GM19468 (cell line): ENCODE measurements around the gene NPAS2.

Experiments
- ATAC-seq: cut with Tn5 transposase; IDR thresholded peaks from one replicate; pipeline ENCODE4 v1.9.1; 2021; ENCODE audit warnings: mild to moderate bottlenecking, moderate library complexity, moderate number of reproducible peaks; ENCODE audit not compliant: unreplicated experiment; ENCODE audit errors: extremely low read depth

The NPAS2 gene

GRCh38 chr2:100935372-100935752 lies 115.4 kb downstream of the NPAS2 start:
- ATAC-seq, result no peak

- no peak for ATAC-seq
Measured at GRCh38 chr2:100936070-100936741, 116.3 kb downstream of the NPAS2 start.

GRCh38 chr2:100936972-100937542 lies 117.1 kb downstream of the NPAS2 start:
- no peak for ATAC-seq

- no peak for ATAC-seq
Measured at GRCh38 chr2:100938031-100939026, 118.4 kb downstream of the NPAS2 start.

- no peak for ATAC-seq
Measured at GRCh38 chr2:100939445-100939844, 119.5 kb downstream of the NPAS2 start.

GRCh38 chr2:100940240-100940639 lies 120.3 kb downstream of the NPAS2 start:
- ATAC-seq, result no peak

- no peak for ATAC-seq
Measured at GRCh38 chr2:100940766-100941645, 121.1 kb downstream of the NPAS2 start.

GRCh38 chr2:100941646-100942240 lies 121.8 kb downstream of the NPAS2 start:
- no peak for ATAC-seq

- ATAC-seq, result no peak
Measured at GRCh38 chr2:100944617-100945432, 124.9 kb downstream of the NPAS2 start.

GRCh38 chr2:100945433-100945740 lies 125.4 kb downstream of the NPAS2 start:
- no peak for ATAC-seq

GRCh38 chr2:100945930-100946607 lies 126.1 kb downstream of the NPAS2 start:
- no peak for ATAC-seq

GRCh38 chr2:100948942-100949811 lies 129.2 kb downstream of the NPAS2 start:
- ATAC-seq, result no peak

- no peak for ATAC-seq
Measured at GRCh38 chr2:100952512-100952911, 132.6 kb downstream of the NPAS2 start.

- ATAC-seq, result no peak
Measured at GRCh38 chr2:100953406-100954043, 133.6 kb downstream of the NPAS2 start.

GRCh38 chr2:100954044-100954420 lies 134.1 kb downstream of the NPAS2 start:
- ATAC-seq, result no peak

- no peak for ATAC-seq
Measured at GRCh38 chr2:100955226-100955625, 135.3 kb downstream of the NPAS2 start.

- ATAC-seq, result no peak
Measured at GRCh38 chr2:100956081-100956480, 136.1 kb downstream of the NPAS2 start.
